HG03575 (cell line): Measurements from ENCODE around the gene CCDC183.

ENCODE experiments used
- ATAC-seq: cut with Tn5 transposase; IDR thresholded peaks from one replicate; pipeline ENCODE4 v1.9.1; 2021; ENCODE audit not compliant: unreplicated experiment, insufficient number of reproducible peaks, low FRiP score; ENCODE audit errors: extremely low read depth

Gene CCDC183

GRCh38 chr9:136814725-136815421 is 18.7 kb downstream of the CCDC183 start:
- ATAC-seq = no peak

GRCh38 chr9:136815422-136815782 is 19.3 kb downstream of the CCDC183 start:
- no peak for ATAC-seq

- ATAC-seq = no peak
These were observed 25.1 kb downstream of the CCDC183 start for GRCh38 chr9:136820971-136821825.

DNA sequence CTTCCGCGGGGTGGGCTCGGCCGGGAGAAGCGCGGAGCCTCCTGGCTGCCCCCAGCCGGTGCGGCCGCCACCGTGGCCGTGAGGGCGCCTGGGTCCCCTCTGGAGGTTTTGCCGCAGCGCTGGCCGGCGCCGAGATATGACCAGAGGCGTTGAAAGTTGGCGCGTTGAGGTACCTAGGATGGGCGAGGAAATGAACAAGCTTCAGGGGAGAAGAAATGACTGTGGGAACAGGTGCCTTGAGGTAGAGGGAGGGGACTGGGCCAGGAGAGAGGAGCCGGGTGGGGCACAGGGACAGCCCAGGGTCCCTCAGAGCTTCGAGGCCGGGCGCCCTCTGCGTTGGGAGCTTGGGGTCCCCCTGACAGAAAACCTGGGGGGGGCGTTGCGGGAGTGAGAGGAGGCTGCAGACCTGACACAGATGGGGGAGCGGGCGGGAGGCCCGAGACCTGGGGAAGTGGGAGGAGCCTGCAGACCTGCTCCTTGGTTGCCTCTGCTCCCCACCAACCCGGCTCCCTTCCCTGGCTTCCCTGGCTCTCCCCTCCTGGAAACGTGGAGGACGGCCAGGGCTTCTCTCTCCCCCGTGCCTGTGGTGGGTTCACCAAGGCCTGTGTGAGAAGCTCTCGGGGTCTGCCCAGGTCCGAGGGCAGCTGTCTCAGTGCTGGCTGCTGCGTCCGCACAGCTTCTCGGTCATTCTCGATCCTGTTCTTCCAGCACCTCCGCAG is 25.8 kb downstream of the CCDC183 start:
- no peak for ATAC-seq

GRCh38 chr9:136823136-136824046 is 27.3 kb downstream of the CCDC183 start:
- no peak for ATAC-seq

DNA sequence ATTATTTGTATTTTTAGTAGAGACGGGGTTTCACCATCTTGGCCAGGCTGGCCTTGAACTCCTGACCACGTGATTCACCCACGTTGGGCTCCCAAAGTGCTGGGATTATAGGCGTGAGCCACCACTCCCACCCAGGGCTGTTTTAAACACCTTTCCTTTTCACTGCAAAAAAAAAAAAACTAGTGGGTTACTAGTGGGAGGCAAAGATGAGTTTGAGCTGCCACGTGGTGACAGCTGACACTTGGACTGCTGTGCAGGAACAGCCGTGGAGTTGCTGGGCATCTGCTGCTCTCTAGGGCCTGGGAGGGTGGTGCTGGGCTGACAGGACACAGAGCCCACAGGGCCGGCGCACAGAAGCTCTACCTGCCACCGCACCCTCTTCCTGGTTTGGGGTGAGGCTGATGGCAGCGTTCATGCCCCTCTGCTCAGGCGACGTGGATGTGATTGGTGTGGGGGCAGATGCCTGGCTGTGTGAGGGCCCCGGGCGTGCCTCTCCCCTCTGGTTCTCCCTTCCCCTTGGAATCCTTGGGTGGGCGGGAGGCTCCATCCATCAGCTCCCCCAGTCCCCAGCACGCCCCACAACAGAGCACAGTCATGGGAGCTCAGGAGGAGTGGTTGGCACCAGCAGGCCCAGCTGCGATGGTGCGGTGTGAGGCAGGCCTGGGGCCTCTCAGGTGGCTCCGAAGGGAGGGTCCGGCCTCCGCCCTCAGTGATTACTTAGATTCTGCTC is 28.5 kb downstream of the CCDC183 start:
- no peak for ATAC-seq

DNA sequence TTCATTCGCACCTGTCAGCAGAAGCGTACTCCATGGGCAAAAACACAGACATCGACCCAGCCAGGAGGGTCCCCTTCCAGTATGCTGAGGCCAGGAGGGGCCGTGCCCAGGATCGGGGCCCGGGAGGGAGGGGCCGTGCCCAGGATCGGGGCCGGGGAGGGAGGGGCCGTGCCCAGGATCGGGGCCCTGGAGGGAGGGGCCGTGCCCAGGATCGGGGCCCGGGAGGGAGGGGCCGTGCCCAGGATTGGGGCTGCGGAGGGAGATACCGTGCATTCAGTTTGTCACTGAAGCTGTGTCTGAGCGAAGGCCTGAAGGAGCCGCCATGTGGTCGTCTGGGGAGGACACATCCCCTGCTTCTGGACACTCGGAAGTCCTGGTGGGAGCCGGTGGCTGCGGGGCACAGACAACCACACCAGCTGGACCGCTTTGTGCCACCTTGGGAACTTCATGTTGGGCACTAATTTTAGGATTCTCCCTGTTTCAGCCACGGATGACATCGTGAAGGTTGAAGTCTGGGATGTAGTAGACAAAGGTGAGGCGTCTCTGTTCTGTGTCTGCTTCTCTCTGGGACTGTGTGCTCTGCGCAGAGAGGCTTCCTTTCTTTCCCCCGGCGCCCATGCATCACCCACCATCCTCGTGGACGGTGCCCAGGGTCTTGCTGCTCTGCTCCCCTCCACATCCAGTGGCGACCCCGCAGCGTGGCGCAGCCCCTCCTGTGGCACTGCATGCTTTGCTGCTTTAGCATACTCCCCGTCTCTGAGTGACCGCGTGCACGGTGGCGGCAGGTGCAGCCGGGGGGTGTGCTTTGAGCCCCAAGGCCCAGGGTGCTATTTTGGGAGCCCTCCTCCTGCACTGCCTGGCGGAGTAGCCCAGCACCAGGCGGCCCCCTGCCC is 29.4 kb downstream of the CCDC183 start:
- no peak for ATAC-seq

GRCh38 chr9:136826188-136826541 is 30.0 kb downstream of the CCDC183 start:
- no peak for ATAC-seq

- ATAC-seq = no peak
These were observed 30.8 kb downstream of the CCDC183 start for GRCh38 chr9:136826703-136827582.

- ATAC-seq = no peak
These were observed 31.8 kb downstream of the CCDC183 start for GRCh38 chr9:136827794-136828473.

GRCh38 chr9:136828474-136829140 is 32.5 kb downstream of the CCDC183 start:
- ATAC-seq = no peak

DNA sequence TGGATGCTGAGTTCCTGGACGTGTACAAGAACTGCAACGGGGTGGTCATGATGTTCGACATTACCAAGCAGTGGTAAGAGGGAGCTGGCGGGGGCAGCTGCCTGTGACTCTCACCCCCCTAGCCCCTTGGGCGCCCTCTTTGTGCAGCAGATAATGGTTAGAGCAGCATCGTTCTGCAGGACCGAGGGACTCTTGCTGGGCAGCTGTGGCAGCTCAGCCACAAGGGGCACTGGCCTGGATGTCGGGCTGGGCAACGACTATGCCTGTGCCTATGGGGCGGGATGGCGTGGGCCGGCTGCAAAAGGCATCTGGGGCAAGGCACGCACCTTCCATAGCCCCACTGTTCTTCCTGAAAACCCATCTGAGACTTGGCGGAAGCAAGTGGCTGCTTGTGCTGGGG is 33.3 kb downstream of the CCDC183 start:
- no peak for ATAC-seq

- ATAC-seq = no peak
These were observed 34.1 kb downstream of the CCDC183 start for GRCh38 chr9:136829981-136830885.

DNA sequence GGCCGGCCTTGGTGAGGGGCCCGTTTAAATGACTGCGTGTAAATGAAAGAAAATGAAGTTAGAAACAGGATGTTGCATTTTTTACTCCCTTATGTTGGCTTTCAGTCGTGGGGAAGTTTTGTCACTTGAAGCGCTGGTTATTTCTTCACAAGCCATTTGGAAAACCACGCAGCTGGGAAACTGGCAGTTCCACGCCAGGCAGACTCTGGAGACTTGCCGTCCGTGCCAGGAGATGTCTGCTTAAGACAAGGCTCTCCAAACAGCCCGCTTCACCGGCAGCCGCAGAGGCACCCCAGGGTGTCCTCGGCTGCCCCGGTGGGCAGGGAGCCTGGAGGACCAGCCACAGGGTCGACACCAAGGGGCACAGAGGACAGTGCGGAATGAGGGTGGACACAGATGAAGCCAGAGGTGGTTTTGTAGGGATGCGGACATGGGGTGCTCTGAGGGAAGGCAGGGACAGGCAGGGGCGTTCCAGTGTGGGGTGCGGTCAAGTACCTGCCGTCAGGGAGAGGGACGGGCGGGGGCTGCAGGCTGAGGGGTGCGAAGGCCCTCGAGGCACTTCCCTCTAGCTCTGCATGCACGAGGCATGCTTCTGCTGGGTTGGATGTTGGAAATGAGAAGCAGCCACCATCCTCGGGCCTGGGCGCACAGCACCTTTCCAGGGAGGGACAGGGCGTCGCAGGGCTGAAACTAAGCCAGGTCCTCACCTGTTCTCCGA is 35.0 kb downstream of the CCDC183 start:
- no peak for ATAC-seq
